ENCODE results near the gene ZNF516. TPM values are rescaled to one million over a fixed set of nuclear protein-coding genes. Genes with fewer than 3 reads are reported as not detected.
A peak's percentile ranks its signal among the peaks of the same experiment; 100 is the strongest.

Gene ZNF516
- total RNA-seq, 1 experiment from 2014 or later: 22.6 TPM

DNA sequence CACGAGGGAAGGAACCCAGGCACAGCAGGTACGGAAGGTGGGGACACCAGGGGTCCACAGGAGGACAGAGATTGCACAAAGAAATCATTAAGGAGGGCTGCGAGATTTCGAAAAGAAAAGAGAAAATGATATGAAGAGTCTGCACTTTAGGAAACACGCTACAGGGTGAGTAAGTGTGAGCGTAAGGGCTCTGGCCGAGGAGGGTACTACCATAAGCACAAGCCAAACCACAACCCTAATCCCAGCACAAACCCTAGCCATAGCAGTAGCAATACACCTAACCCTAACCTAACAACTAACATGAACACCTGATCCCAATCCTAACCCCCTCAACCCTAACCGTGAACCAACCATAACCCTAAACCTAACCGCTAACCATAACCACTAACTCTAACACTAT lies 104.0 kb downstream of the ZNF516 start:
- 100% methylated on average over 2 of the region's 9 CpGs for WGBS (ENCODE audit: extremely low coverage, insufficient read length, low lambda C conversion rate)
- H3K27ac Mint-ChIP-seq: peak overlapping the region in 1 of 3 experiments; percentile 21; a peak in 2 of 7 replicates

More for the DNA sequence above, 104.0 kb downstream of the ZNF516 start:
- Histone ChIP-seq H3K23ac (ENCODE audit: insufficient read length, low read depth, low read length) (no peak overlapping the region), H2AK5ac (ENCODE audit: insufficient read length, low read length) (no peak overlapping the region), H2BK15ac (ENCODE audit: low read depth, low read length) (no peak overlapping the region), H4K8ac (replicated peaks; ENCODE audit: insufficient read length, low read depth, low read length) (no peak overlapping the region), H3K9ac (ENCODE audit: extremely low read depth, insufficient read length, low read length) (no peak overlapping the region), H4K5ac (ENCODE audit: insufficient read length, low read depth, low read length) (no peak overlapping the region), H3K4me2 (ENCODE audit: insufficient read depth, insufficient read length, low read length) (no peak overlapping the region), H4K91ac (ENCODE audit: insufficient read length, low read depth, low read length) (no peak overlapping the region), H3K56ac (ENCODE audit: insufficient read length, low read depth, low read length) (no peak overlapping the region), H4K20me1 (ENCODE audit: control insufficient read depth, insufficient read depth, insufficient read length) (no peaks in the 10 kb centered on the region), H3K18ac (ENCODE audit: insufficient read length, low read depth, low read length) (no peak overlapping the region), H3K14ac (ENCODE audit: insufficient read depth, low read length) (no peak overlapping the region), H3T11ph (ENCODE audit: low read length) (no peak overlapping the region), H2BK20ac (ENCODE audit: low read depth, low read length, poor library complexity, severe bottlenecking) (no peak overlapping the region), H3K27me3 (ENCODE audit: insufficient read depth, low read length) (no peaks in the 10 kb centered on the region), H3K23me2 (ENCODE audit: insufficient read length, low read depth, low read length, poor library complexity, severe bottlenecking) (no peaks in the 10 kb centered on the region), H3K9me3 (ENCODE audit: control insufficient read depth, low read depth, low read length) (no peaks in the 10 kb centered on the region), H2BK5ac (ENCODE audit: insufficient read length, low read length) (no peak overlapping the region), H3K79me2 (ENCODE audit: insufficient read depth, low read length) (no peaks in the 10 kb centered on the region), H2AFZ (ENCODE audit: low read length) (no peak overlapping the region), H3K27ac (ENCODE audit: insufficient read length, low read depth, low read length) (no peak overlapping the region), H3K4ac (ENCODE audit: low read depth, low read length) (no peak overlapping the region), H2BK120ac (ENCODE audit: low read depth, low read length, poor library complexity, severe bottlenecking) (no peak overlapping the region), H2BK12ac (ENCODE audit: insufficient read length, low read depth, low read length) (no peak overlapping the region), H3K4me1 (ENCODE audit: insufficient read depth, low read length) (no peaks in the 10 kb centered on the region), H3K79me1 (ENCODE audit: insufficient read depth, low read depth, low read length, poor library complexity, severe bottlenecking) (peaks cover 4% of the 10 kb centered on the region)
- Mint-ChIP-seq H3K27me3 (ENCODE audit: low read depth) (no peaks in the 10 kb centered on the region; the same call in 1 of the 2 replicates), H3K9me3 (peaks cover 5 to 8% of the 10 kb centered on the region in 2 experiments; a peak in 3 of 5 replicates), H3K36me3 (ENCODE audit: insufficient read depth in 1 of 3, low read depth in 3 of 3) (peaks cover 0 to 16% (median 11%) of the 10 kb centered on the region in 3 experiments; a peak in 4 of 7 replicates), H3K4me1 (peaks cover 11 to 12% of the 10 kb centered on the region in 2 experiments), H3K4me3 (no peak overlapping the region)
- no peak for DNase-seq
- TF ChIP-seq CTCF (conservative IDR thresholded peaks at IDR 0.05): no peak

All from H9 (cell line).